Keratinocyte (primary cell): ENCODE measurements around the gene AP2A2. TPM values are rescaled to one million over a fixed set of nuclear protein-coding genes. Genes with fewer than 3 reads are reported as not detected.

Experiments
- DNase-seq: peaks from one replicate; pipeline ENCODE4 v3.0.0-alpha.2; 2011; ENCODE audit warnings: low read depth, missing footprints, low spot score
- FAIRE-seq: peaks from 2 replicates; lab custom pipeline; 2011; peaks lifted over from hg19 to GRCh38; lab: Jason Lieb, UNC
- H2AFZ ChIP-seq: 2 replicates; pipeline ENCODE4 v1.6.0; 2012; ENCODE audit warnings: low read length, control low read depth, inconsistent platforms; ENCODE audit not compliant: control insufficient read depth
- H3K27ac ChIP-seq: 2 replicates; pipeline ENCODE4 v1.5.1; 2011; ENCODE audit warnings: low read length; ENCODE audit not compliant: control insufficient read depth, insufficient read depth
- H3K27me3 ChIP-seq: 3 replicates; pipeline ENCODE4 v1.6.0; 2011; ENCODE audit warnings: low read length; ENCODE audit not compliant: control insufficient read depth, insufficient read depth; ENCODE audit errors: extremely low read depth
- H3K36me3 ChIP-seq, 2 experiments: 2 replicates in 1 of 2; 3 replicates in 1 of 2; pipeline ENCODE4 v1.5.1; 2011; ENCODE audit warnings: low read length in 2 of 2, mild to moderate bottlenecking in 1 of 2; ENCODE audit not compliant: control insufficient read depth in 2 of 2, insufficient read depth in 2 of 2; ENCODE audit errors: extremely low read depth in 1 of 2
- H3K4me1 ChIP-seq: 3 replicates; pipeline ENCODE4 v1.5.1; 2011; ENCODE audit warnings: low read length; ENCODE audit not compliant: control insufficient read depth, insufficient read depth; ENCODE audit errors: extremely low read depth
- H3K4me2 ChIP-seq: 3 replicates; pipeline ENCODE4 v1.6.0; 2011; ENCODE audit warnings: low read depth, low read length; ENCODE audit not compliant: control insufficient read depth, insufficient read depth; ENCODE audit errors: extremely low read depth
- H3K4me3 ChIP-seq, 3 experiments: fragments of 200-600 bp in 1 of 3; sonication (generic) in 1 of 3; 2 replicates in 2 of 3; 3 replicates in 1 of 3; pipeline ENCODE4 v1.5.1; 2011 to 2016; ENCODE audit warnings: low read length in 3 of 3, mild to moderate bottlenecking in 3 of 3, control low read depth in 2 of 3, inconsistent platforms in 1 of 3, low read depth in 1 of 3, mixed read lengths in 1 of 3, mixed run types in 1 of 3, moderate library complexity in 1 of 3; ENCODE audit not compliant: control insufficient read depth in 2 of 3, insufficient read depth in 2 of 3; ENCODE audit errors: extremely low read depth in 1 of 3
- H3K79me2 ChIP-seq: 2 replicates; pipeline ENCODE4 v1.6.0; 2012; ENCODE audit warnings: low read length; ENCODE audit not compliant: control insufficient read depth, insufficient read depth
- H3K9ac ChIP-seq: 3 replicates; pipeline ENCODE4 v1.6.0; 2011; ENCODE audit warnings: low read length; ENCODE audit not compliant: control insufficient read depth, insufficient read depth; ENCODE audit errors: extremely low read depth
- H3K9me1 ChIP-seq: 3 replicates; pipeline ENCODE4 v1.6.0; 2011; ENCODE audit warnings: low read length; ENCODE audit not compliant: control insufficient read depth, insufficient read depth; ENCODE audit errors: extremely low read depth
- H3K9me3 ChIP-seq: 2 replicates; pipeline ENCODE4 v1.5.1; 2012; ENCODE audit warnings: low read depth, low read length; ENCODE audit not compliant: control insufficient read depth
- H4K20me1 ChIP-seq: 3 replicates; pipeline ENCODE4 v1.6.0; 2011; ENCODE audit warnings: low read length; ENCODE audit not compliant: control insufficient read depth, insufficient read depth; ENCODE audit errors: extremely low read depth
- EZH2 ChIP-seq: IDR thresholded peaks from one replicate; pipeline ENCODE4 v1.6.1; 2012; ENCODE audit warnings: inconsistent platforms, mild to moderate bottlenecking, low read length, moderate library complexity
- dilution Hi-C: fragments of 300-500 bp; cut with MboI; formaldehyde crosslinking; loops from one replicate; pipeline ENCODE4 v1.7.0; 2020; ENCODE audit warnings: low sequenced_read_pairs; ENCODE audit not compliant: extremely low pct_ligation_motif_present
- polyA plus RNA-seq, 5 experiments: library from polyadenylated mRNA; depleted of rRNA in 3 of 5; stranded (reverse) in 3 of 5; stranded (forward) in 1 of 5; unstranded in 1 of 5; fragments of >200 nt; gene quantifications; 1 replicate in 1 of 5; 2 replicates in 3 of 5; 3 replicates in 1 of 5; pipeline versions ENCODE4 v1.2.1 to v1.2.3, GENCODE V29; 2011 to 2012; ENCODE audit warnings: missing spikeins in 2 of 5, low read depth in 1 of 5, low replicate concordance in 1 of 5
- TF ChIP-seq, protein P1 (sequence below), 3 experiments: IDR thresholded peaks in 1 of 3; conservative IDR thresholded peaks in 1 of 3; optimal IDR thresholded peaks in 1 of 3; 2 replicates in 2 of 3; 3 replicates in 1 of 3; pipeline versions ENCODE3 to v1.5.1; 2011; ENCODE audit warnings: low read length in 3 of 3, mild to moderate bottlenecking in 3 of 3, moderate library complexity in 2 of 3, control low read depth in 1 of 3, inconsistent platforms in 1 of 3; ENCODE audit not compliant: insufficient read depth in 2 of 3; ENCODE audit errors: extremely low read depth in 1 of 3

The AP2A2 gene
- polyA plus RNA-seq, 1 donor (not counting 4 experiments of a cell fraction or from before 2014, with no cell fraction given) = 47.8 TPM

DNA sequence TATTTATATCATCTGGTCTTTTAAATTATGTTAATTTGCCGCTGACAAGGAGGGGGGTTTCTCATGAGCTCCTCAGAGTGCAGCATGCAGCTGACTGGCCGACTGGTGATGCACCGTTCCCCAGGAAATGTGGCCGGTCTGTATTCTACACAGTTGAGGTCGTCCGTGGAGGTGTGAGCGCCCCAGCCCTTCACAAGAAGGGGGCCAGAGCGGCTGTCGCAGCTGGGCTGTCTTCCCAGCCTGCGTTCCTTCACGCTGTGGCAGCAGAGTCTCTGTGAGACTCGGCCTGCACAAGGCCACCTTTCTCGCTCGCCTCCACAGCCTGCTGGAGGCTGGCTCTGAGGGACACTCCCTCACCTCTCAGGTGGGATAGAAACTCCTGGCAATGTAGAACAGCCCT, 43.2 kb downstream of the AP2A2 start:
- peaks cover 2% of the 10 kb centered on the region for H3K9me1 ChIP-seq
- H4K20me1 ChIP-seq = peaks cover 12% of the 10 kb centered on the region
- peaks cover 12 to 20% of the 10 kb centered on the region in 2 experiments for H3K36me3 ChIP-seq
- TF ChIP-seq EZH2 = no peak
- TF ChIP-seq, protein P1, sequence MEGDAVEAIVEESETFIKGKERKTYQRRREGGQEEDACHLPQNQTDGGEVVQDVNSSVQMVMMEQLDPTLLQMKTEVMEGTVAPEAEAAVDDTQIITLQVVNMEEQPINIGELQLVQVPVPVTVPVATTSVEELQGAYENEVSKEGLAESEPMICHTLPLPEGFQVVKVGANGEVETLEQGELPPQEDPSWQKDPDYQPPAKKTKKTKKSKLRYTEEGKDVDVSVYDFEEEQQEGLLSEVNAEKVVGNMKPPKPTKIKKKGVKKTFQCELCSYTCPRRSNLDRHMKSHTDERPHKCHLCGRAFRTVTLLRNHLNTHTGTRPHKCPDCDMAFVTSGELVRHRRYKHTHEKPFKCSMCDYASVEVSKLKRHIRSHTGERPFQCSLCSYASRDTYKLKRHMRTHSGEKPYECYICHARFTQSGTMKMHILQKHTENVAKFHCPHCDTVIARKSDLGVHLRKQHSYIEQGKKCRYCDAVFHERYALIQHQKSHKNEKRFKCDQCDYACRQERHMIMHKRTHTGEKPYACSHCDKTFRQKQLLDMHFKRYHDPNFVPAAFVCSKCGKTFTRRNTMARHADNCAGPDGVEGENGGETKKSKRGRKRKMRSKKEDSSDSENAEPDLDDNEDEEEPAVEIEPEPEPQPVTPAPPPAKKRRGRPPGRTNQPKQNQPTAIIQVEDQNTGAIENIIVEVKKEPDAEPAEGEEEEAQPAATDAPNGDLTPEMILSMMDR (optimal IDR thresholded peaks at IDR 0.05 in 1 of 3, IDR thresholded peaks at IDR 0.05 in 1 of 3, conservative IDR thresholded peaks at IDR 0.05 in 1 of 3; ENCODE audit: extremely low read depth in 1 of 3, insufficient read depth in 2 of 3, low read length in 3 of 3) = no peak
- FAIRE-seq (no peak), DNase-seq (no peak)
- H3K4me3 ChIP-seq = no peak overlapping the region
- dilution Hi-C loops = no loop called here
- no peaks in the 10 kb centered on the region for H3K27me3 ChIP-seq
- H3K4me2 ChIP-seq = no peak overlapping the region
- no peaks in the 10 kb centered on the region for H3K9me3 ChIP-seq
- no peak overlapping the region for H3K27ac ChIP-seq
- no peak overlapping the region for H2AFZ ChIP-seq
- H3K9ac ChIP-seq = no peak overlapping the region
- H3K4me1 ChIP-seq = no peaks in the 10 kb centered on the region
- H3K79me2 ChIP-seq = peaks cover 29% of the 10 kb centered on the region

DNA sequence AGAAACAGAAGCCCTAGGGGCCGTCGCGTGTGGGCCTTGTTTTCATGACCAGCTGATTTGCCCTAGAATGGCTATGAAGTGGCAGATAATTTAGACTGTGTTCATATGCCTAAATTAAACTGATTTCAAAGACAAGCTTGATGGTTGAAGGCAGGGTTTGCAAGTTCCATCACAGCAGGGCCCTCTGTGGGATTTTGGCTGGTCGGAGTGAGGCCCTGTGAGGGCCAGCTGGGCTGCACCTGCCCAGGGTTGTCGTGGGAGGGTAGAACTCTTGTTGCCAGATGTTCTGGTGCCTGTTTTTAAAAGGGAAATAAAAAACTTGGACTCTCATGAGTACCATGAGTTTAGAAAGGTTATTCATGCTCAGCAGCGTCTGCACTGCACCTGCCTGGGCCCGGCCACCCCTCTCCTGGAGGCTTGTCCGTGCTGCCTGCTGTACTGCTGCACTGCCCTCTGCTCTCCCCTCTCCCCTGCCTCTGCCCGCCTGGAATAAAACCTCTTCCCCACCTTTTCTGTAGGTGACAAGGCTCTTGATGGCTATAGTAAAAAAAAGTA, 44.1 kb downstream of the AP2A2 start:
- TF ChIP-seq EZH2 = no peak
- TF ChIP-seq, protein P1 (optimal IDR thresholded peaks at IDR 0.05 in 1 of 3, IDR thresholded peaks at IDR 0.05 in 1 of 3, conservative IDR thresholded peaks at IDR 0.05 in 1 of 3; ENCODE audit: extremely low read depth in 1 of 3, insufficient read depth in 2 of 3, low read length in 3 of 3) = no peak
- dilution Hi-C loops = no loop called here
- no peaks in the 10 kb centered on the region for H3K27me3 ChIP-seq
- no peak for FAIRE-seq
- no peak overlapping the region for H2AFZ ChIP-seq
- peaks cover 12% of the 10 kb centered on the region for H4K20me1 ChIP-seq
- DNase-seq = no peak
- H3K4me3 ChIP-seq = no peak overlapping the region
- H3K9ac ChIP-seq = no peak overlapping the region
- H3K27ac ChIP-seq = no peak overlapping the region
- H3K79me2 ChIP-seq = peaks cover 29% of the 10 kb centered on the region
- H3K9me3 ChIP-seq = no peaks in the 10 kb centered on the region
- no peaks in the 10 kb centered on the region for H3K4me1 ChIP-seq
- H3K36me3 ChIP-seq = peaks cover 12 to 23% of the 10 kb centered on the region in 2 experiments
- H3K4me2 ChIP-seq = no peak overlapping the region
- peaks cover 2% of the 10 kb centered on the region for H3K9me1 ChIP-seq
